Nephron (organoid): Measurements from ENCODE around the gene CAMTA2.
A peak's percentile ranks its signal among the peaks of the same experiment; 100 is the strongest.

ENCODE experiments used
- H3K27ac Mint-ChIP-seq, 3 experiments: 2 replicates each; pipeline ENCODE4 v1.8.0; 2020; ENCODE audit warnings: mixed read lengths in 3 of 3, mild to moderate bottlenecking in 2 of 3, moderate library complexity in 1 of 3
- H3K27me3 Mint-ChIP-seq: 2 replicates; pipeline ENCODE4 v1.8.0; 2021; ENCODE audit warnings: low read depth, mild to moderate bottlenecking, moderate library complexity, mixed read lengths
- H3K36me3 Mint-ChIP-seq: 2 replicates; pipeline ENCODE4 v1.8.0; 2020; ENCODE audit warnings: low read depth, mixed read lengths
- H3K4me1 Mint-ChIP-seq: 2 replicates; pipeline ENCODE4 v1.8.0; 2020; ENCODE audit warnings: mixed read lengths
- H3K4me3 Mint-ChIP-seq, 3 experiments: 2 replicates each; pipeline ENCODE4 v1.8.0; 2020; ENCODE audit warnings: mild to moderate bottlenecking in 3 of 3, mixed read lengths in 3 of 3, moderate library complexity in 2 of 3
- H3K9me3 Mint-ChIP-seq: 2 replicates; pipeline ENCODE4 v1.8.0; 2020; ENCODE audit warnings: mixed read lengths
- CTCF ChIP-seq, 3 experiments: fragments of 200-600 bp; sonication (generic); IDR thresholded peaks; one replicate each; pipeline ENCODE4 v1.5.0; 2021; ENCODE audit warnings: antibody characterized with exemption in 3 of 3; ENCODE audit not compliant: unreplicated experiment in 3 of 3

CAMTA2 gene

GRCh38 chr17:4945176-4945943, 42.1 kb downstream of the CAMTA2 start:
- H3K27me3 Mint-ChIP-seq, result no peaks in the 10 kb centered on the region
- H3K36me3 Mint-ChIP-seq, result peaks cover 53% of the 10 kb centered on the region
- peak overlapping the region; percentile 80 to 99 (median 89) for H3K27ac Mint-ChIP-seq
- no peak for TF ChIP-seq CTCF (IDR thresholded peaks at IDR 0.05; ENCODE audit: unreplicated experiment in 3 of 3)
- H3K4me1 Mint-ChIP-seq, result peaks cover 47% of the 10 kb centered on the region
- no peaks in the 10 kb centered on the region for H3K9me3 Mint-ChIP-seq
- peak overlapping the region; percentile 95 to 98 (median 96) for H3K4me3 Mint-ChIP-seq

DNA sequence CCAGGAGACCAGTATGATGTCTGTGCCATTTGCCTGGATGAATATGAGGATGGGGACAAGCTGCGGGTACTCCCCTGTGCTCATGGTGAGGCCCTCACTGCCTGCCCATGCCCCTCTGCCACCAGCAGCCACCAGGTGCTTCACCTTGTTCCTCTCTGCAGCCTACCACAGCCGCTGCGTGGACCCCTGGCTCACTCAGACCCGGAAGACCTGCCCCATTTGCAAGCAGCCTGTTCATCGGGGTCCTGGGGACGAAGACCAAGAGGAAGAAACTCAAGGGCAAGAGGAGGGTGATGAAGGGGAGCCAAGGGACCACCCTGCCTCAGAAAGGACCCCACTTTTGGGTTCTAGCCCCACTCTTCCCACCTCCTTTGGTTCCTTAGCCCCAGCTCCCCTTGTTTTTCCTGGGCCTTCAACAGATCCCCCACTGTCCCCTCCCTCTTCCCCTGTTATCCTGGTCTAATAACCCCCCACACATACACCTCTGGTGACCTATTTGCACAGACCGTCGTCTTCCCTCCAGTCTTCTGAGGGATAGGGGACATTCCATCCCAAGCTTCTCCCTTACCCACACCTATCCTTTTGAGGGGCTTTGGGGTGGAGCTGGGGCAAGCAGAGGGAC, 42.8 kb downstream of the CAMTA2 start:
- H3K9me3 Mint-ChIP-seq, result no peaks in the 10 kb centered on the region
- peaks cover 57% of the 10 kb centered on the region for H3K36me3 Mint-ChIP-seq
- TF ChIP-seq CTCF (IDR thresholded peaks at IDR 0.05; ENCODE audit: unreplicated experiment in 3 of 3), result no peak
- peaks cover 52% of the 10 kb centered on the region for H3K4me1 Mint-ChIP-seq
- no peaks in the 10 kb centered on the region for H3K27me3 Mint-ChIP-seq
- H3K4me3 Mint-ChIP-seq, result peak overlapping the region; percentile 53 to 95 (median 68)
- H3K27ac Mint-ChIP-seq, result peak overlapping the region; percentile 80 to 99 (median 89)

DNA sequence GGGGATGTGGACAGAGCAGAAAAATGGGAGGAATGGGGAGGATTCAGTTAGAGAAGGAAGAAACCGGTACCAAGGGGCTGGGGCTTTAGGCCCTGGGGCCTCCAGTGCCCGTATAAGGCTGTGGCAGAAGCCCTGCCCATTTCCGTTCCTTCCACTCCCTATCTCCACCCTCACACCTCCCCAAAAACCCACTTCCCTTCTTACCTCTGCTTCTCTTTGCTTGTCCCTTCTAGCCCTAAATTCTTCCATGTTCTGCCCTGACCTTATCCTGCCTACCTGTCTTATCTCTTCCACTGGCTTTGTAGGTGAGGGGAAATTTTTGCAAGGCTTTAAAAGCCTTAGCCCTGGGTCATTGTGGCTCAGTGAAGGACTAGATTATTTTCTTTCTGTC, 43.3 kb downstream of the CAMTA2 start:
- no peaks in the 10 kb centered on the region for H3K27me3 Mint-ChIP-seq
- H3K36me3 Mint-ChIP-seq, result peaks cover 57% of the 10 kb centered on the region
- H3K4me1 Mint-ChIP-seq, result peaks cover 55% of the 10 kb centered on the region
- H3K9me3 Mint-ChIP-seq, result no peaks in the 10 kb centered on the region
- peak overlapping the region; percentile 53 to 95 (median 68) for H3K4me3 Mint-ChIP-seq
- TF ChIP-seq CTCF (IDR thresholded peaks at IDR 0.05; ENCODE audit: unreplicated experiment in 3 of 3), result no peak
- H3K27ac Mint-ChIP-seq, result peak overlapping the region; percentile 73 to 99 (median 89)

DNA sequence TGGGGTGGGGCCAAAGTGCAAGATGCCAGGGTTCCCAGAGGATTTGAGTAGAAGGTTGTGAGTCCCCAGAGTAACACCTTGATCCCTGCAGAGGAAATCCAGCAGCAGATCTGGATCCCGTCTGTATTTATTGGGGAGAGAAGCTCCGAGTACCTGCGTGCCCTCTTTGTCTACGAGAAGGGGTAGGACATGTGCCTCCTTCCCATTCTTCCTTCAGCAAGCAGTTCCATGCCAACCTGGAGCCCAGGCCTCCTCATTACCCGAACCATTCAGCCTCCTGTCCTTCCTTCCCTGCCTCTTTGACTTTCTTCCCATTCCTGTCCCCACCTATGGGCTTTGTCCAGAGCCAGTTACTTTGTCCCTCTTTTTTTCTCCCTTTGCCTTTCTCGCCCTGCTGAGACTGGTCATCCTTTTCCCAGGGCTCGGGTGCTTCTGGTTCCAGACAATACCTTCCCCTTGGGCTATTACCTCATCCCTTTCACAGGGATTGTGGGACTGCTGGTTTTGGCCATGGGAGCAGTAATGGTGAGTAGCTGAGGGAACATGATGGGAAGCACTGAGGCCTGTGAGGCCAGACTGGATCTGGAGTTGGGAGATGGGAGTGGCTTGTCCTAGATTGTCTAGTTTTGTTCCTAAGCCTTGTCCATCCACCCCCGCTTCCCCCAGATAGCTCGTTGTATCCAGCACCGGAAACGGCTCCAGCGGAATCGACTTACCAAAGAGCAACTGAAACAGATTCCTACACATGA, 44.5 kb downstream of the CAMTA2 start:
- Mint-ChIP-seq H3K36me3 (peaks cover 57% of the 10 kb centered on the region), H3K4me1 (peaks cover 65% of the 10 kb centered on the region), H3K27ac (peak overlapping the region; percentile 38 to 73 (median 49)), H3K27me3 (no peaks in the 10 kb centered on the region), H3K9me3 (no peaks in the 10 kb centered on the region), H3K4me3 (peak overlapping the region; percentile 91 to 98 (median 93))
- no peak for TF ChIP-seq CTCF (IDR thresholded peaks at IDR 0.05; ENCODE audit: unreplicated experiment in 3 of 3)

- H3K27ac Mint-ChIP-seq, result peak overlapping the region; percentile 73 to 100 (median 99)
- H3K36me3 Mint-ChIP-seq, result peaks cover 51% of the 10 kb centered on the region
- no peaks in the 10 kb centered on the region for H3K27me3 Mint-ChIP-seq
- no peaks in the 10 kb centered on the region for H3K9me3 Mint-ChIP-seq
- no peak for TF ChIP-seq CTCF (IDR thresholded peaks at IDR 0.05; ENCODE audit: unreplicated experiment in 3 of 3)
- peak overlapping the region; percentile 91 to 98 (median 93) for H3K4me3 Mint-ChIP-seq
- peaks cover 57% of the 10 kb centered on the region for H3K4me1 Mint-ChIP-seq
Measured at GRCh38 chr17:4941319-4941610, 46.2 kb downstream of the CAMTA2 start.
